Small intestine (tissue), 7 donors: ENCODE results near the gene PRKAA1. TPM values are rescaled to one million over a fixed set of nuclear protein-coding genes. Genes with fewer than 3 reads are reported as not detected.
"Not testable (repeated sequence)": the region's sequence is repeated elsewhere in the genome, so short reads cannot be mapped to it uniquely, and the experiment has no call there.

Source experiments
- DNase-seq, 2 donors: peaks; one replicate each; pipeline versions ENCODE4 v3.0.0 to v3.0.0-alpha.2; 2013
- FAIRE-seq: peaks from 2 replicates; lab custom pipeline; 2012; peaks lifted over from hg19 to GRCh38; lab: Jason Lieb, UNC
- H3K27ac ChIP-seq, 3 donors: one replicate each; pipeline ENCODE4 v1.5.1; 2013; ENCODE audit warnings: low read length in 2 of 3, mild to moderate bottlenecking in 2 of 3, control low read depth in 1 of 3, inconsistent platforms in 1 of 3, low read depth in 1 of 3, moderate library complexity in 1 of 3
- H3K27me3 ChIP-seq, 3 donors: one replicate each; pipeline ENCODE4 v1.6.1; 2013; ENCODE audit warnings: low read length in 3 of 3, inconsistent platforms in 1 of 3; ENCODE audit not compliant: control insufficient read depth in 3 of 3, insufficient read depth in 3 of 3
- H3K36me3 ChIP-seq, 3 donors: one replicate each; pipeline ENCODE4 v1.6.1; 2013; ENCODE audit warnings: low read length in 3 of 3, inconsistent platforms in 1 of 3, low read depth in 1 of 3, mild to moderate bottlenecking in 1 of 3, moderate library complexity in 1 of 3; ENCODE audit not compliant: control insufficient read depth in 3 of 3, insufficient read depth in 2 of 3
- H3K4me1 ChIP-seq, 3 donors: one replicate each; pipeline ENCODE4 v1.6.1; 2013; ENCODE audit warnings: low read length in 2 of 3, inconsistent platforms in 1 of 3, low read depth in 1 of 3, mild to moderate bottlenecking in 1 of 3, moderate library complexity in 1 of 3; ENCODE audit not compliant: control insufficient read depth in 3 of 3, insufficient read depth in 2 of 3
- H3K4me3 ChIP-seq, 3 donors: one replicate each; pipeline ENCODE4 v1.5.1; 2013; ENCODE audit warnings: low read length in 3 of 3, control low read depth in 1 of 3, inconsistent platforms in 1 of 3, low read depth in 1 of 3, mild to moderate bottlenecking in 1 of 3, moderate library complexity in 1 of 3
- H3K9me3 ChIP-seq, 2 donors: one replicate each; pipeline ENCODE4 v1.6.1; 2013; ENCODE audit warnings: low read depth in 1 of 2, low read length in 1 of 2; ENCODE audit not compliant: control insufficient read depth in 2 of 2, insufficient read depth in 1 of 2
- WGBS, 3 donors: extraction: QIAGEN DNeasy Blood & Tissue Kit; methylation state at CpG; one replicate each; pipeline ENCODE4 v1.1.7; 2013; 5-methylcytosine and 5-hydroxymethylcytosine counted together
- polyA plus RNA-seq, 4 donors: library from polyadenylated mRNA; stranded (reverse) in 3 of 4; unstranded in 1 of 4; fragments of 200-250 nt in 3 of 4; fragments of 120-200 nt in 1 of 4; gene quantifications; one replicate each; pipeline versions ENCODE4 v1.2.1 to v1.2.3, GENCODE V29; 2013
- donor health status: healthy with polysubstance abuse.
- donor health status: control.
- donor health status: control.
- donor health status: Bipolar disorder and iron deficiency.
- donor health status: healthy.

The PRKAA1 gene
- polyA plus RNA-seq, 4 donors, result 22.7 to 71.7 (median 30.4) TPM

GRCh38 chr5:40738502-40738901 lies 59.7 kb downstream of the PRKAA1 start:
- H3K27ac ChIP-seq, result no peak overlapping the region
- H3K4me1 ChIP-seq, result peaks cover 4 to 24% (median 7%) of the 10 kb centered on the region in 3 donors
- H3K9me3 ChIP-seq, result peaks cover 0 to 11% of the 10 kb centered on the region in 2 donors
- DNase-seq (no peak), FAIRE-seq (no peak)
- no peak overlapping the region for H3K4me3 ChIP-seq
- no peaks in the 10 kb centered on the region for H3K27me3 ChIP-seq
- peaks cover 2 to 17% (median 10%) of the 10 kb centered on the region in 3 donors for H3K36me3 ChIP-seq

GRCh38 chr5:40736103-40736875 lies 61.9 kb downstream of the PRKAA1 start:
- Histone ChIP-seq H3K27ac (no peak overlapping the region), H3K27me3 (no peaks in the 10 kb centered on the region)

GRCh38 chr5:40735609-40736008 lies 62.6 kb downstream of the PRKAA1 start:
- peaks cover 0 to 11% of the 10 kb centered on the region in 2 donors for H3K9me3 ChIP-seq
- peaks cover 2 to 11% (median 3%) of the 10 kb centered on the region in 3 donors for H3K36me3 ChIP-seq
- H3K4me1 ChIP-seq, result peaks cover 4 to 27% (median 9%) of the 10 kb centered on the region in 3 donors
- H3K4me3 ChIP-seq, result no peak overlapping the region
- FAIRE-seq (no peak), DNase-seq (no peak)
- H3K27me3 ChIP-seq, result no peaks in the 10 kb centered on the region
- peak overlapping the region in 1 of 3 donors; percentile 80 for H3K27ac ChIP-seq

More at GRCh38 chr5:40736103-40736875, 61.9 kb downstream of the PRKAA1 start:
- Histone ChIP-seq H3K4me3 (no peak overlapping the region), H3K4me1 (peaks cover 4 to 27% (median 9%) of the 10 kb centered on the region in 3 donors), H3K36me3 (peaks cover 2 to 11% (median 5%) of the 10 kb centered on the region in 3 donors), H3K9me3 (peaks cover 0 to 11% of the 10 kb centered on the region in 2 donors)
- DNase-seq (peak; percentile 78 to 82), FAIRE-seq (no peak)
- 6 to 9% (median 7%) methylated on average over 1 of the region's 1 CpG for WGBS, 3 donors

GRCh38 chr5:40734986-40735385 lies 63.2 kb downstream of the PRKAA1 start:
- Histone ChIP-seq H3K4me1 (peaks cover 4 to 27% (median 9%) of the 10 kb centered on the region in 3 donors), H3K36me3 (peaks cover 2 to 8% (median 3%) of the 10 kb centered on the region in 3 donors), H3K4me3 (no peak overlapping the region), H3K27ac (peak overlapping the region; percentile 26 to 80 (median 32)), H3K9me3 (peaks cover 0 to 6% of the 10 kb centered on the region in 2 donors), H3K27me3 (no peaks in the 10 kb centered on the region)
- DNase-seq (no peak), FAIRE-seq (no peak)
- WGBS, 3 donors, result 39 to 59% (median 53%) methylated on average over 2 of the region's 2 CpGs

GRCh38 chr5:40733879-40734563 lies 64.2 kb downstream of the PRKAA1 start:
- peaks cover 4 to 27% (median 9%) of the 10 kb centered on the region in 3 donors for H3K4me1 ChIP-seq
- no peaks in the 10 kb centered on the region for H3K27me3 ChIP-seq
- peak overlapping the region in 2 of 3 donors; percentile 32 to 80 for H3K27ac ChIP-seq
- FAIRE-seq (no peak), DNase-seq (peak; percentile 83 to 95)
- H3K36me3 ChIP-seq, result peaks cover 0 to 7% (median 0%) of the 10 kb centered on the region in 3 donors
- 12 to 39% (median 18%) methylated on average over 3 of the region's 3 CpGs for WGBS, 3 donors
- no peak overlapping the region for H3K4me3 ChIP-seq
- H3K9me3 ChIP-seq, result peaks cover 0 to under 1% of the 10 kb centered on the region in 2 donors

GRCh38 chr5:40733434-40733833 lies 64.7 kb downstream of the PRKAA1 start:
- Histone ChIP-seq H3K4me3 (no peak overlapping the region), H3K27me3 (no peaks in the 10 kb centered on the region), H3K9me3 (no peaks in the 10 kb centered on the region), H3K36me3 (peaks cover 0 to 7% (median 0%) of the 10 kb centered on the region in 3 donors), H3K27ac (peak overlapping the region in 1 of 3 donors; percentile 80), H3K4me1 (peaks cover 4 to 27% (median 9%) of the 10 kb centered on the region in 3 donors)
- FAIRE-seq (no peak), DNase-seq (no peak)
- 62 to 81% (median 77%) methylated on average over 2 of the region's 2 CpGs for WGBS, 3 donors

- H3K4me3 ChIP-seq, H3K4me1 ChIP-seq, H3K27ac ChIP-seq, FAIRE-seq, H3K27me3 ChIP-seq, DNase-seq: not testable (repeated sequence)
- WGBS, 3 donors, result 94 to 96% (median 94%) methylated on average over 30 to 37 of the region's 37 CpGs
- Histone ChIP-seq H3K9me3 (peaks cover 2 to 14% of the 10 kb centered on the region in 2 donors), H3K36me3 (peaks cover 3 to 18% (median 5%) of the 10 kb centered on the region in 3 donors)
Measured at GRCh38 chr5:40722497-40722911, 75.7 kb downstream of the PRKAA1 start.

- FAIRE-seq (no peak), DNase-seq (peak; percentile 14 to 64)
- peaks cover 5 to 17% (median 7%) of the 10 kb centered on the region in 3 donors for H3K36me3 ChIP-seq
- H3K27me3 ChIP-seq, result no peaks in the 10 kb centered on the region
- peaks cover 0 to 8% (median 3%) of the 10 kb centered on the region in 3 donors for H3K4me1 ChIP-seq
- H3K27ac ChIP-seq, result peak overlapping the region in 1 of 3 donors; percentile 16
- peaks cover 2 to 14% of the 10 kb centered on the region in 2 donors for H3K9me3 ChIP-seq
- no peak overlapping the region for H3K4me3 ChIP-seq
Measured at GRCh38 chr5:40720069-40720468, 78.1 kb downstream of the PRKAA1 start.
